Endothelial cell of umbilical vein (primary cell): ENCODE results near the gene ATXN1.

Experiments used
- CTCF ChIP-seq, 2 donors: IDR thresholded peaks; 1 replicate in 1 of 2; 2 replicates in 1 of 2; pipeline ENCODE4 v1.5.1; 2011; ENCODE audit warnings: low read length in 2 of 2, mild to moderate bottlenecking in 2 of 2, moderate library complexity in 2 of 2, control low read depth in 1 of 2, inconsistent platforms in 1 of 2, low read depth in 1 of 2; ENCODE audit not compliant: insufficient read depth in 1 of 2; ENCODE audit errors: extremely low read depth in 1 of 2
- EZH2 ChIP-seq: IDR thresholded peaks from 2 replicates; pipeline ENCODE4 v1.6.1; 2012; ENCODE audit warnings: borderline replicate concordance, low read depth, mild to moderate bottlenecking, moderate library complexity, low read length, inconsistent platforms; ENCODE audit not compliant: severe bottlenecking
- GATA2 ChIP-seq: IDR thresholded peaks from 2 replicates; pipeline ENCODE4 v1.7.0; 2011; ENCODE audit warnings: low read depth, mild to moderate bottlenecking, moderate library complexity, mixed read lengths, low read length; ENCODE audit not compliant: insufficient read length, insufficient read depth
- JUN ChIP-seq: IDR thresholded peaks from 2 replicates; pipeline ENCODE4 v1.6.1; 2011; ENCODE audit warnings: borderline replicate concordance, low read depth; ENCODE audit not compliant: insufficient read length, insufficient read depth
- MAX ChIP-seq: IDR thresholded peaks from 2 replicates; pipeline ENCODE4 v1.6.1; 2011; ENCODE audit not compliant: insufficient read depth, insufficient read length
- MYC ChIP-seq: IDR thresholded peaks from one replicate; pipeline ENCODE4 v1.6.1; 2011; ENCODE audit warnings: mild to moderate bottlenecking, low read depth, low read length
- POLR2A ChIP-seq: IDR thresholded peaks from 2 replicates; pipeline ENCODE4 v1.6.1; 2012; ENCODE audit warnings: low read depth, mild to moderate bottlenecking, control low read depth, low read length
- POLR2AphosphoS5 ChIP-seq: IDR thresholded peaks from 2 replicates; pipeline ENCODE4 v1.6.1; 2012; ENCODE audit warnings: low read depth, mild to moderate bottlenecking, control low read depth, low read length, moderate library complexity; ENCODE audit not compliant: insufficient read depth

GRCh38 chr6:16767765-16768476, 6.7 kb upstream of the ATXN1 start:
- TF ChIP-seq CTCF (IDR thresholded peaks at IDR 0.05; ENCODE audit: extremely low read depth in 1 of 2, insufficient read depth in 1 of 2, low read depth in 1 of 2, low read length in 2 of 2) (no peak), POLR2AphosphoS5 (no peak), EZH2 (no peak), POLR2A (no peak), MAX (no peak), MYC (no peak), JUN (no peak), GATA2 (no peak)
